ENCODE measurements around the gene MMP12. TPM values are rescaled to one million over a fixed set of nuclear protein-coding genes. Genes with fewer than 3 reads are reported as not detected.

Gene MMP12
- total RNA-seq, 1 donor from 2014 or later: not detected

DNA sequence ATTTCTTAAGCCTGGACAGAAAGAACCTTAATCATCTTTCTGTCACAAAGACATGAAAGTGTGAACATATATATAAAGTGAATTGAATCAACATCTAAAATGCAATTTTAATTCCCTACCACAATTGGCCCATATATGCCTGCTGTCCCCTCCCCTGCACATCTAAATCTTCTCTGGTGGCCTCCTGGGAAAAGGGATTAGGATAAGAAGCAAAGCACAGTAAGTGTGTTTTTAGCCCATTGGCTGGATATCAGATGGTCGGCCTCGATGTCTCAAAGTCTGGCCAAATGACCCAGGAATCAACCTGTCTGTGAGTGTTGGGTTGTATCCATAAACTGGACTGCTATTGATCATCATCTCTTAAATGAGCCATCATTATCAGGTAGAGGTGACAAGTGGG is 37.1 kb downstream of the MMP12 start:
- H3K27me3 Mint-ChIP-seq (ENCODE audit: unreplicated experiment): peaks cover 35% of the 10 kb centered on the region
- no peak overlapping the region for H3K4me3 Mint-ChIP-seq (ENCODE audit: unreplicated experiment)
- no peaks in the 10 kb centered on the region for H3K9me3 Mint-ChIP-seq (ENCODE audit: unreplicated experiment)
- no peak for DNase-seq (ENCODE audit: extremely low spot score, unreplicated experiment)
- no peak overlapping the region for H3K27ac Mint-ChIP-seq (ENCODE audit: unreplicated experiment)
- peaks cover 6% of the 10 kb centered on the region for H3K4me1 Mint-ChIP-seq (ENCODE audit: unreplicated experiment)
- no peak for TF ChIP-seq CTCF (IDR thresholded peaks at IDR 0.05)
- no peaks in the 10 kb centered on the region for H3K36me3 Mint-ChIP-seq (ENCODE audit: unreplicated experiment)

DNA sequence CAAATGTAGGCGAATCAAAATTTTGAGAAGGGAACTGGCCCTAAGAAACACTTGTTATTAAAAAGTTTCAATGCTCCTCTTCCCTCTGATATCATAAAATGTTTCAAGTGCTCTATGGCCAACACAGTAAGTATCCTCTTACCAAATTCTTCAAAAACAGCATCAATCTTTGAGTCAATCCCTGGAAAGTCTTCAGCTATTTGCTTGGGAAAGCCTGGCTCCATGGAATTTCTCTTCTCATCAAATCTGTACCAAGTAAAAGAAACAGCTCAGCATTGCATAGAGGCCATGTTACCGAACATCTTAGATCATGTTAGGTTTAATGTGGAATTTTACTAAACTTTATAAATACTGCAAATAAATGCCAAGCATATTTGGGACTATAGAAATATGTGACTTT is 37.6 kb downstream of the MMP12 start:
- H3K9me3 Mint-ChIP-seq (ENCODE audit: unreplicated experiment): no peaks in the 10 kb centered on the region
- DNase-seq (ENCODE audit: extremely low spot score, unreplicated experiment): no peak
- H3K27ac Mint-ChIP-seq (ENCODE audit: unreplicated experiment): no peak overlapping the region
- peaks cover 6% of the 10 kb centered on the region for H3K4me1 Mint-ChIP-seq (ENCODE audit: unreplicated experiment)
- TF ChIP-seq CTCF (IDR thresholded peaks at IDR 0.05): no peak
- H3K27me3 Mint-ChIP-seq (ENCODE audit: unreplicated experiment): peaks cover 36% of the 10 kb centered on the region
- no peaks in the 10 kb centered on the region for H3K36me3 Mint-ChIP-seq (ENCODE audit: unreplicated experiment)
- no peak overlapping the region for H3K4me3 Mint-ChIP-seq (ENCODE audit: unreplicated experiment)

GRCh38 chr11:102836290-102836875 is 38.4 kb downstream of the MMP12 start:
- H3K27me3 Mint-ChIP-seq (ENCODE audit: unreplicated experiment): peaks cover 33% of the 10 kb centered on the region
- no peak for TF ChIP-seq CTCF (IDR thresholded peaks at IDR 0.05)
- H3K4me3 Mint-ChIP-seq (ENCODE audit: unreplicated experiment): no peak overlapping the region
- no peak overlapping the region for H3K27ac Mint-ChIP-seq (ENCODE audit: unreplicated experiment)
- H3K4me1 Mint-ChIP-seq (ENCODE audit: unreplicated experiment): peaks cover 6% of the 10 kb centered on the region
- no peaks in the 10 kb centered on the region for H3K9me3 Mint-ChIP-seq (ENCODE audit: unreplicated experiment)
- no peak for DNase-seq (ENCODE audit: extremely low spot score, unreplicated experiment)
- no peaks in the 10 kb centered on the region for H3K36me3 Mint-ChIP-seq (ENCODE audit: unreplicated experiment)

DNA sequence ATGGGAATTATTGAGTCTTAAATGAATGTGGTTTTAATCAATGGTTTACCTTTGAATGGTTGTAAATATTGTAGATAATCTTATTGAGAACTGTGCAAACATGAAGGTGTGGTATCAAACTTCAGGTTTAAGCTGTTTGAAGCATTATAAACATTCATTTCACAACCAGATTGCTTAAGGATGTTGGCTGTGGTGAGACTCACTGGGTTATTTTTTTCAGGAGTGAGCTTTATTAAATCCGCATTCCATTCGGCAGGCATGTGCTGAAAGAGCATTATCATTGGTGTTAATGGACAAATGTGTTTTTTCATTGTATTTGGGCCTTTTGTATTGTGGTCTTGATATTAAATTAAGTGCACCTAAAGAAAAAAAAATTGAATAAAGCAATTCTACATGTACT is 41.1 kb downstream of the MMP12 start:
- H3K9me3 Mint-ChIP-seq (ENCODE audit: unreplicated experiment): no peaks in the 10 kb centered on the region
- H3K4me1 Mint-ChIP-seq (ENCODE audit: unreplicated experiment): no peaks in the 10 kb centered on the region
- H3K27ac Mint-ChIP-seq (ENCODE audit: unreplicated experiment): no peak overlapping the region
- no peaks in the 10 kb centered on the region for H3K36me3 Mint-ChIP-seq (ENCODE audit: unreplicated experiment)
- peaks cover 31% of the 10 kb centered on the region for H3K27me3 Mint-ChIP-seq (ENCODE audit: unreplicated experiment)
- no peak for DNase-seq (ENCODE audit: extremely low spot score, unreplicated experiment)
- no peak for TF ChIP-seq CTCF (IDR thresholded peaks at IDR 0.05)
- no peak overlapping the region for H3K4me3 Mint-ChIP-seq (ENCODE audit: unreplicated experiment)

DNA sequence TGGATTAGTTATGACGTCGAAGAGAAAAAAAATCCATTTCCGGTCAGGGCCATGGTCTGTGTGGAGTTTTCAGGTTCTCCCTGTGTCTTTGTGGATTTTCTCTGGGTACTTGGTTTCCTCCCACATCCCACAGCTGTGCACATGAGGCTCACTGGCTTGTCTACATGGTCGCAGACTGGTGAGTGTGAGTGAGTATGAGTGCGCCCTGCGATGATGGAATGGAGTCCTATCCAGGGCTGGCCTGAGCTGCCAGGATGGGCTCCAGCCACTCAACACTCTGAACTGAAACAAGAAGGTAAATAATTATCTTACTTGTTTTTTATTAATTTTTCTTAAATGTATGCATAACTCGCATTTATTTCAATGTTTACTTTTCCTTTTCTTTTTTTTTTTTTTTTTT is 42.2 kb downstream of the MMP12 start:
- H3K9me3 Mint-ChIP-seq (ENCODE audit: unreplicated experiment): no peaks in the 10 kb centered on the region
- no peaks in the 10 kb centered on the region for H3K36me3 Mint-ChIP-seq (ENCODE audit: unreplicated experiment)
- H3K4me1 Mint-ChIP-seq (ENCODE audit: unreplicated experiment): no peaks in the 10 kb centered on the region
- peaks cover 25% of the 10 kb centered on the region for H3K27me3 Mint-ChIP-seq (ENCODE audit: unreplicated experiment)
- TF ChIP-seq CTCF (IDR thresholded peaks at IDR 0.05): no peak
- no peak for DNase-seq (ENCODE audit: extremely low spot score, unreplicated experiment)
- H3K27ac Mint-ChIP-seq (ENCODE audit: unreplicated experiment): no peak overlapping the region
- no peak overlapping the region for H3K4me3 Mint-ChIP-seq (ENCODE audit: unreplicated experiment)
